ENCODE data around the gene GTPBP10.
"Not testable (repeated sequence)": the region's sequence is repeated elsewhere in the genome, so short reads cannot be mapped to it uniquely, and the experiment has no call there.

GTPBP10 gene

GRCh38 chr7:90346336-90347125, at the start of gene GTPBP10:
Gene GTPBP10 (plus strand): TSS chr7:90346716. CDS start chr7:90346742, 26 bp downstream.
- peak; percentile 95 for DNase-seq

GRCh38 chr7:90298145-90299038, 48.1 kb upstream of the GTPBP10 start:
- peak; percentile 21 for DNase-seq

GRCh38 chr7:90303241-90303640, 43.3 kb upstream of the GTPBP10 start:
- no peak for DNase-seq

GRCh38 chr7:90309872-90310271, 36.6 kb upstream of the GTPBP10 start:
- no peak for DNase-seq

GRCh38 chr7:90311175-90311574, 35.3 kb upstream of the GTPBP10 start:
- DNase-seq = no peak

GRCh38 chr7:90312745-90313144, 33.8 kb upstream of the GTPBP10 start:
- DNase-seq = peak; percentile 7

GRCh38 chr7:90313907-90314306, 32.6 kb upstream of the GTPBP10 start:
- no peak for DNase-seq

- DNase-seq = no peak
Measured at GRCh38 chr7:90320014-90320413, 26.5 kb upstream of the GTPBP10 start.

GRCh38 chr7:90320418-90320800, 26.1 kb upstream of the GTPBP10 start:
- DNase-seq = no peak

- no peak for DNase-seq
Measured at GRCh38 chr7:90320801-90321494, 25.6 kb upstream of the GTPBP10 start, which contains the start of gene FAM237B. Gene FAM237B (minus strand): TSS chr7:90321304. CDS start chr7:90319748, 1,556 bp downstream.

GRCh38 chr7:90322837-90323236, 23.7 kb upstream of the GTPBP10 start:
- no peak for DNase-seq

- no peak for DNase-seq
Measured at GRCh38 chr7:90326500-90326899, 20.0 kb upstream of the GTPBP10 start.

- no peak for DNase-seq
Measured at GRCh38 chr7:90334193-90334843, 12.2 kb upstream of the GTPBP10 start.

GRCh38 chr7:90334926-90335325, 11.6 kb upstream of the GTPBP10 start:
- not testable (repeated sequence) for DNase-seq

- DNase-seq = no peak
Measured at GRCh38 chr7:90337106-90337505, 9.4 kb upstream of the GTPBP10 start.

GRCh38 chr7:90345016-90345415, 1.5 kb upstream of the GTPBP10 start:
- DNase-seq = no peak

- no peak for DNase-seq
Measured at GRCh38 chr7:90345595-90346335, 751 bp upstream of the GTPBP10 start.

GRCh38 chr7:90347759-90348158, 1.2 kb downstream of the GTPBP10 start:
- no peak for DNase-seq

GRCh38 chr7:90349305-90349704, 2.8 kb downstream of the GTPBP10 start:
- DNase-seq = no peak

- DNase-seq = not testable (repeated sequence)
Measured at GRCh38 chr7:90350032-90350431, 3.5 kb downstream of the GTPBP10 start.

- no peak for DNase-seq
Measured at GRCh38 chr7:90351987-90352386, 5.5 kb downstream of the GTPBP10 start.

- DNase-seq = no peak
Measured at GRCh38 chr7:90383422-90383821, 36.9 kb downstream of the GTPBP10 start.

Measured in activated CD4-positive, alpha-beta T cell treated with anti-CD3 and anti-CD28 coated beads, Interleukin-10, Interleukin-2, amounts not matched to agents 100 ng/mL and 50 ng/mL, durations not matched to agents 16 hours and 8 hours (primary cell).